HK-2 (cell line): Measurements from ENCODE around the gene PTPRC.

Experiments
- DNase-seq: peaks from one replicate; pipeline ENCODE4 v3.0.0-alpha.2; 2018; ENCODE audit not compliant: unreplicated experiment

PTPRC gene

GRCh38 chr1:198700396-198700795 is 61.6 kb downstream of the PTPRC start:
- no peak for DNase-seq

DNA sequence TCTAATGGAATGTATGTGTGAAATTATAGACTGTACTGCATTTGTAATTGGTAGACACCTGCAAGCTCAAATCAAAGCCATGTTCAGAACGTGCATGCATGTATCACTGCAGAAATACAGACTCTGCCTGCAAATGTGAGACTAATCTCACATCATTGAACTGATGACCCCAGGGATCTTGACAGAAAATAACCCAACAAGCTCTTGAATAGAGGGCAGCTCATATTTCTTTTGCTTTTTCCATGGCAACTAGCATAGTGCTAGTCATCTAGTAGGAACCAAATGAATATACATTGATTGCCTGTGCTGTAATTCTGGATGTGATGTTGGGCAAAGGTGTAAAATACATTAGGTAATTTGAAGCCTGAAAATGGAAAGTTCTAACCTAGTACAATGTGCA is 62.4 kb downstream of the PTPRC start:
- no peak for DNase-seq

DNA sequence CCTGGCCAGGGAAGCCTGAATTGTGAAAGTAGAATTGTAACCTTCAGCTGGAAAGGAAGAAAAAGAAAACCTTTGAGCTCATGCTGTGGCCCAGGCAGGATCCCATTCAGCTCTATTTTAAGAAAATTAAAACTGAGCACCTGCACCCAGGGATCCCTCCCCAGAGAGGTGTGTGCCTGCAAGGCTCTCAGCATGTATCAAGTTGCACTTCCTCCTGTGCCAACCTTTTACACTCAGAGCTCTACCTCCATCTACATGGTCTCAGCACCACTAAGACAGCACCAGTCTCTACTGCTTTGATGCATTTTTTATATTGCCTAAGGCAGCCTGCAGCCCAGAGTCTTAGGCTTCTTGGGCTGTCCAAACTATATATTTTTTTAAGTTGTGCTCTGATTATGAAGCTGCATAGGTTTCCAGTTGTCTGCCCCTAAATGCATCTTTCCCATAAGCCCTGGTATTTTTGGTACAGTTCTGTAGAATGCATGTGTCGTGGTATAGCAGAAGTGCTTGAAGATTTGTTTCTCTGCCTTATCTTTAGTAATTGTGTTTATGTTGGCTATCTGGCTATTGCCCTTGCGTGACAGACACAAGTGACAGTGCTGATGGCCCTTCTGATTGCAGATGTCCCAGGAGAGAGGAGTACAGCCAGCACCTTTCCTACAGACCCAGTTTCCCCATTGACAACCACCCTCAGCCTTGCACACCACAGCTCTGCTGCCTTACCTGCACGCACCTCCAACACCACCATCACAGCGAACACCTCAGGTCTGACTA is 63.1 kb downstream of the PTPRC start:
- DNase-seq: no peak

DNA sequence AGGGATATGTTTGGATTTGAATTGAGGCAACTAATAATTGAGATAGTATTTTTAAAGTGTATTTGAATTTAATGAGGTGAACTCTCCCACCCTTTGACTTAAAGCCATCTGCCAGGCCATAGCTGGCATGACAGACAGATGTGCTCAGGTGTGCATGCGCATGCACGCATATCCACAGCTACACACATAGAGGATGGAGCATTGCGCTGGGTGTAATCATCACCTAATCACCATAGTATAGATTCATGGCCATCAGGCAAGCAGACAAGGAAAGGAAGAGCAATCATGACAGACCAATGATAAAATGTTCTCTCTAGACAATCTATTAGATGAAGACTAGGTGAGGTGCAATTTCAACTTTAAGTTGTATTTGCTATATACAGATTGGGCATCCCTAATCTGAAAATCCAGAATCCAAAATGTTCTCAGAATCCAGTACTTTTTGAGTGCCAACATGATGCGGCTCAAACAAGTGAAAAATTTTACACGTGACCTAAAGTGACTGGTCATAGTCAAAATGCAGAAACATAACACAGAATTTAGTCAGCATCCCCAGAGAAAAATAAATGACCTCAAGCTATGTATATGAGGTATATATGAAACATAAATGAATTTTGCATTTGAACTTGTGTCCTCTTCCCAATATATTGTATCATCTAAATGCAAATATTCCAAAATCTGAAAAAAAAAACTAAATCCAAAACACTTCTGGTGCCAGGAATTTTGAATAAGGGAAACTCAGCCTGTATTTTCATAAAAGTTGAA is 70.1 kb downstream of the PTPRC start:
- DNase-seq: no peak

DNA sequence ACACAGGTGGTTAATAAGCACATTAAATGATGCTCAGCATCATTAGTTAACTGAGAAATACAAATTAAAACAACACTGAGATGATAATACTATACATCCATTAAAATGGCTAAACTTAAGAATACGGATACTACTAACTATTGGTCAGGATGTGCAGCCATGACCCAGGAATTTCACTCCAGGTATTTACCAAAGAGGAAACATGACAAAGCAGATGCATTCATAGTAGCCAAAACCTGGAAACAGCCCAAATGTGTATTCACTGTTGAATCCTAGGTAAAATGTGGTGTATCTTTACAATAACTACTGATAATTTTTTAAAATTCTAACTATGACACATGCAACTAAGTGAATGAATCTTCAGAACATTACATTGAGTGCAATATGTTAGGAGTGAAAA is 73.0 kb downstream of the PTPRC start:
- DNase-seq: no peak

- no peak for DNase-seq
Observed at GRCh38 chr1:198713081-198713480, 74.2 kb downstream of the PTPRC start.

DNA sequence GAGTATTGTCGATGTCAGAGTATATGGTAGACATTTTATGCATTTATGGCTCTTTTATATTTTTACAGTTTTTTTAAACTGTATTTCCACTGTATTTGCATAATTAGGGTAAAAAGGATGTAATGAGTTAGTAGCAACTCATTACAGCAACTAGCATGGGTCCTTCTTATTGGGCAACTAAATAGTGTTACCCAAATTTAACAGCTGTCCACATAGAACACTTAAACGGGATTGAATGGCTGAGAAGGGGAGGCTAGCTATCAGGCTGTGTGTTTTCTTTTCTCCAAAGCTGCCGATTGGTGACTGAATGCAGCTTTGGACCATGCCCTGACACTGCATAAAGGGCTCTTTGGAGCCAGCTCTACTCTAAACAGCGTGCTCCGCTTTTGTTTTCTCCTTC is 75.4 kb downstream of the PTPRC start:
- no peak for DNase-seq

GRCh38 chr1:198716051-198716450 is 77.2 kb downstream of the PTPRC start:
- no peak for DNase-seq

DNA sequence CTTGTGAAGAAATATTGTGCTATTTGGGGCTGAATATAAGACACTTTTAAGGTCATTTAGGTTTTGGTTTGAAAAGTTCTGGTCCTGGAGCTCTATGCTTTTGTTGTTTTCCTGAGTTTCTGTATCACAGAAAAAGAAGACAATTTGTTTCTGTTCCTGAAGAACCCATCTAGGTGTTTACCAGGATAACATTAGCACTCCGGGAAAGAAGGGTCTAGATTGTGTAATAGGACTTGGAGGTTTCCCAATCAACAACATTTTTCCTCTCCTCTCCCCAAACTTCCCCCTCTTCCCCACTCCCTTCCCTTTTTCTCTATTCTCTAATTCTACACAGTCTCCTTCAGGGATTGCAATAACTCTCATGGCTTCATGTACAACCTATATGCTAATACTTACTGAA is 78.7 kb downstream of the PTPRC start:
- DNase-seq: no peak

GRCh38 chr1:198723127-198723526 is 84.3 kb downstream of the PTPRC start:
- DNase-seq: no peak

DNA sequence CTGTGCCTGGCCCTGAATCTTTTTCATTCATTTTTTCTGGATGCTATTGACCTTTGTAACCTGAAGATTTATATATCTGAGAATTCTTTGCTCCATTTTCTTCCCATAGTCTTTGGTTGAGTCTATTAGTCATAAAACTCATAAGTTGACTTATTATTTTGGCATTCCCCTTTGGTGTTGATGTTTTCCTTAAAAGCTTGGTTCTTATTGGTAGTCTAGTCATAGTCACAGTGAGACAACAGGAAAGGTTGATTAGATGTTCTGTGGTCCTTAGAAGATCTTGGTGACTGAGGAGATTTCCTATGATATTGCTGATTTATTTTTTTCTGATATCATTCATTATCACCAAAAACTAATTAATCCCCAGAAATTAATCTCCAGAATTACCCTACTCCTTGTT is 86.2 kb downstream of the PTPRC start:
- no peak for DNase-seq

GRCh38 chr1:198726455-198726854 is 87.6 kb downstream of the PTPRC start:
- DNase-seq: no peak

- DNase-seq: no peak
Observed at GRCh38 chr1:198729195-198729863, 90.5 kb downstream of the PTPRC start.

GRCh38 chr1:198730952-198731351 is 92.1 kb downstream of the PTPRC start:
- no peak for DNase-seq

DNA sequence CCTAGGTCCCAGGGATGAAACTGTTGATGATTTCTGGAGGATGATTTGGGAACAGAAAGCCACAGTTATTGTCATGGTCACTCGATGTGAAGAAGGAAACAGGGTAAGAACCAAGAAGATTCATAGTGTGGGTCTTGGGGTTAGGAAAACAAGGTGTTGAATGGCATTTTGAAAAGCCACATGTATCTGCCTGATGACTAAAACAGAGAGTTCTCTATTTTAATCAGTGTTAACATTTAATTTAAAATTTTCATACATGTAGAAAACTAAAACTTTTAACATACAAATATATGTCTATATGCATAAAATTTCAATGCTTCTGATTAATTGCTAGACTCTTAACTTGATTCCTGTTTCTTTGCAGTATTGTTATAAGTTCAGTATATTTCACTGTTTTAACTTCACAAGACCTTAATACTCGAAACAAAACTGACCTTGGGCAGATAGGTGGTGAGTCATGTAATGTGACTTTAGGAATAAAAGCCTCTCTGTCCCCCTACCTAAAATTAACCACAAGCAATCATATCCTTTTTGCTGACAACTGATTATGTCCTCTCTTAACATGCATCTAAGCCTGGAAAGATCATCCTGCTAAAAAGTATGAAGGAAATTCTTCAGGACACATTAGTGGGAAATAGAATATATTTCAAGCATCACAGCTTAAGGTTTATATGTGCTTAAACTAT is 95.6 kb downstream of the PTPRC start:
- DNase-seq: no peak

DNA sequence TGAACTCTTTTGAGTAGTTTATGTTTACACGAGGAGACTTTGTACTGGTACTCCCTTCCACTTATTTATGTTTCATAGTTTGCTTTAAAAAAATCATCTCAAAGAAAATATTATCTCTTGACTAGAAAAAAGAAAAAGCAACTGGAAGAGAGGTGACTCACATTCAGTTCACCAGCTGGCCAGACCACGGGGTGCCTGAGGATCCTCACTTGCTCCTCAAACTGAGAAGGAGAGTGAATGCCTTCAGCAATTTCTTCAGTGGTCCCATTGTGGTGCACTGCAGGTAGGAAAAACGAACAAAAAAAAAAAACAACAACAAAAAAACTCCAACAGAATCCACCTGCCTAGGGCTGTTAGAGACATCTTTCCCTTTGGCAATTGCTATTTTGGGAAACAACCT is 102.9 kb downstream of the PTPRC start:
- no peak for DNase-seq

- DNase-seq: no peak
Observed at GRCh38 chr1:198747127-198747526, 108.3 kb downstream of the PTPRC start.

DNA sequence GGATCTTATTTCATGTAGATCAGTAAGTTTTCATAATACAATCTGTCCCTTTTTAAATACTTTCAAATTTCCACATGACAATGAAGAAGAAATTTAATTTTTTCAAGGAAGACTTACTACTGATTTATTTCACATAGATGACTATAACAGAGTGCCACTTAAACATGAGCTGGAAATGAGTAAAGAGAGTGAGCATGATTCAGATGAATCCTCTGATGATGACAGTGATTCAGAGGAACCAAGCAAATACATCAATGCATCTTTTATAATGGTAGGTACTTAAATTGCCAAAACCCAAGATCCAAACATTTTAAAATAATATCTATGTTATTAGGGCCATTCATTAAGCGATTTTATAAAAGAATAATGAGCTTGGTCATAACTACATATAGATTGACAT is 110.4 kb downstream of the PTPRC start:
- DNase-seq: no peak

DNA sequence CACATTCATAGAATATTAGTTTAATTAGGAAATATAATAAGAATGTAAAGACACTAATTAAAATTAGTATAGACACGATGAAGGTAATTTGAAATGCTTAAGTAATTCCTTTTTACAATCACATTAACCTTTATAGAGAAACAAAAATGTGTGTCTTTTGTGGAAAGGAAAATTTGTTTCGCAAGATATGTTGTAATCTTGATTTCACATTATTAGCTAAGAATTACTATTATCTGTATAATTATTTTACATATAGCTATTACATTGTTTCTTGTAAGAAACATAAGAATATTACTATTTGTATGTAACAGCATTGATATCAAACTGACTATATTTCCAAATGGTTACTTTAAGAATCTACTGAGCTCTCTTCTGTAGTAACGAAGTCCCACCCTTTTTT is 111.2 kb downstream of the PTPRC start:
- DNase-seq: no peak

- no peak for DNase-seq
Observed at GRCh38 chr1:198751741-198752140, 112.9 kb downstream of the PTPRC start.

DNA sequence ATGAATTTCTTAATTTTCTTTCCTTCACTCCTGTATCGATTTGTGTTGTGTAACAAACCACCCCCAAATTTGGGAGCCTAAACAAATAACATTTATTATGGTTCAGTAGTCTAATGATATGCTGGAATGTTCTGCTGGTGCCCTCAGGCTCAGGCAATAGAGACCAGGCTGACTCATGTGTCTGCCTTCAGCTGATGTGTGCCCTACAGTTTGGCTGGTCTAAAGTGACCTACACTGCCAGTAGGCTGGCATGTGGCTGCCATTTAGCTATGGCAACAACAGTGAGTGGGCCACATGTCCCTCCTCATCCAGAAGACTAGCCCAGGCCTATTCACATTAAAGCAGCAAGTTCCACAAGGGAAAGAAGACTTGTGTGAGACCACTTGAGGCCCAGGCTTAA is 115.8 kb downstream of the PTPRC start:
- no peak for DNase-seq

- DNase-seq: no peak
Observed at GRCh38 chr1:198755715-198756114, 116.9 kb downstream of the PTPRC start.
